MCF 10A (cell line): ENCODE measurements around the gene ASAP2. TPM values are rescaled to one million over a fixed set of nuclear protein-coding genes. Genes with fewer than 3 reads are reported as not detected.
A peak's percentile ranks its signal among the peaks of the same experiment; 100 is the strongest.

Source experiments
- BruUV-seq: library from RNA; stranded (reverse); fragments of 400-500 nt; replicated peaks from 2 replicates; lab custom pipeline; 2021; lab: Mats Ljungman, UMichigan
- CTCF ChIA-PET: fragments of 300-600 bp; sonication (Branson Sonifier 250); formaldehyde crosslinking; extraction: SDS; loops from one replicate; lab custom pipeline; 2021; ENCODE audit warnings: antibody characterized with exemption, inconsistent platforms; lab: Yijun Ruan, JAX
- POLR2A ChIA-PET: fragments of 300-600, 350-650 bp; sonication (Branson Sonifier 250); formaldehyde crosslinking; extraction: SDS; loops from one replicate; lab custom pipeline; 2020; ENCODE audit warnings: antibody characterized with exemption, inconsistent platforms; lab: Yijun Ruan, JAX
- DNase-seq: peaks from one replicate; pipeline ENCODE4 v3.0.0-alpha.2; 2018; ENCODE audit not compliant: unreplicated experiment
- H3K27ac Mint-ChIP-seq: one replicate; pipeline ENCODE4 v1.8.0; 2022; ENCODE audit warnings: mild to moderate bottlenecking, low read depth, mixed read lengths; ENCODE audit not compliant: unreplicated experiment
- H3K27me3 Mint-ChIP-seq: one replicate; pipeline ENCODE4 v1.8.0; 2022; ENCODE audit warnings: mixed read lengths; ENCODE audit not compliant: insufficient read depth, unreplicated experiment
- H3K36me3 Mint-ChIP-seq: one replicate; pipeline ENCODE4 v1.8.0; 2022; ENCODE audit warnings: mild to moderate bottlenecking, moderate library complexity, mixed read lengths; ENCODE audit not compliant: insufficient read depth, unreplicated experiment
- H3K4me1 Mint-ChIP-seq: one replicate; pipeline ENCODE4 v1.8.0; 2022; ENCODE audit warnings: mixed read lengths; ENCODE audit not compliant: insufficient read depth, unreplicated experiment
- H3K4me3 Mint-ChIP-seq: one replicate; pipeline ENCODE4 v1.8.0; 2022; ENCODE audit warnings: mild to moderate bottlenecking, moderate library complexity, mixed read lengths; ENCODE audit not compliant: unreplicated experiment
- H3K9me3 Mint-ChIP-seq: one replicate; pipeline ENCODE4 v1.8.0; 2022; ENCODE audit warnings: mixed read lengths; ENCODE audit not compliant: unreplicated experiment
- CTCF ChIP-seq: fragments of 200-600 bp; IDR thresholded peaks from one replicate; pipeline ENCODE4 v1.8.0; 2022; ENCODE audit warnings: antibody characterized with exemption, mild to moderate bottlenecking; ENCODE audit not compliant: unreplicated experiment
- intact Hi-C: fragments of 100-400 bp; cut with micrococcal nuclease; formaldehyde crosslinking; loops from 2 replicates; pipeline ENCODE4 v1.14.1; 2022
- total RNA-seq: library from RNA; stranded (reverse); gene quantifications from 2 replicates; pipeline ENCODE4 v1.2.3, GENCODE V29; 2022

Gene ASAP2
- total RNA-seq, 1 experiment from 2014 or later, result 80.8 TPM

GRCh38 chr2:9222239-9222892 lies 15.8 kb downstream of the ASAP2 start:
- Mint-ChIP-seq H3K9me3 (no peaks in the 10 kb centered on the region), H3K36me3 (peaks cover 21% of the 10 kb centered on the region), H3K27ac (no peak overlapping the region), H3K27me3 (no peaks in the 10 kb centered on the region), H3K4me3 (no peak overlapping the region), H3K4me1 (peaks cover 46% of the 10 kb centered on the region)
- intact Hi-C loops, result no loop called here
- no TSS peak for BruUV-seq
- ChIA-PET CTCF (interaction anchor here (0.7 to 1.4 kb wide), 2 partner anchors 14 to 566 kb away, joined by 3 to 5 read pairs; no protein-coding TSS in a partner anchor), POLR2A (interaction anchor here (0.6 to 3.8 kb wide), 5 partner anchors 9 to 130 kb away, joined by 3 to 18 read pairs (median 6); no protein-coding TSS in a partner anchor)
- DNase-seq, result no peak
- no peak for TF ChIP-seq CTCF

GRCh38 chr2:9222893-9223287 lies 16.3 kb downstream of the ASAP2 start:
- H3K27me3 Mint-ChIP-seq, result no peaks in the 10 kb centered on the region
- ChIA-PET CTCF (interaction anchor here (0.7 to 2.5 kb wide), 6 partner anchors 10 to 208 kb away, joined by 3 to 9 read pairs (median 3); no protein-coding TSS in a partner anchor), POLR2A (interaction anchor here (0.6 to 3.8 kb wide), 5 partner anchors 11 to 131 kb away, joined by 3 to 18 read pairs (median 6); no protein-coding TSS in a partner anchor)
- peaks cover 50% of the 10 kb centered on the region for H3K4me1 Mint-ChIP-seq
- no peak overlapping the region for H3K4me3 Mint-ChIP-seq
- intact Hi-C loops, result no loop called here
- no peaks in the 10 kb centered on the region for H3K9me3 Mint-ChIP-seq
- no peak overlapping the region for H3K27ac Mint-ChIP-seq
- peaks cover 18% of the 10 kb centered on the region for H3K36me3 Mint-ChIP-seq
- no peak for TF ChIP-seq CTCF
- no peak for DNase-seq
- BruUV-seq, result no TSS peak

GRCh38 chr2:9225806-9226205 lies 19.2 kb downstream of the ASAP2 start:
- no peaks in the 10 kb centered on the region for H3K27me3 Mint-ChIP-seq
- H3K27ac Mint-ChIP-seq, result peak overlapping the region; percentile 91
- no peak for TF ChIP-seq CTCF
- no peak overlapping the region for H3K4me3 Mint-ChIP-seq
- no TSS peak for BruUV-seq
- CTCF ChIA-PET, result no interaction called here
- intact Hi-C loops, result no loop called here
- H3K4me1 Mint-ChIP-seq, result peaks cover 50% of the 10 kb centered on the region
- peaks cover 20% of the 10 kb centered on the region for H3K36me3 Mint-ChIP-seq
- POLR2A ChIA-PET, result interaction anchor here (1.4 kb wide), 1 partner anchor 8 kb away, joined by 5 read pairs; no protein-coding TSS in a partner anchor
- H3K9me3 Mint-ChIP-seq, result no peaks in the 10 kb centered on the region
- DNase-seq, result no peak
